ENCODE results near the gene ZNF70.
"Not testable (repeated sequence)": the region's sequence is repeated elsewhere in the genome, so short reads cannot be mapped to it uniquely, and the experiment has no call there.

Gene ZNF70

DNA sequence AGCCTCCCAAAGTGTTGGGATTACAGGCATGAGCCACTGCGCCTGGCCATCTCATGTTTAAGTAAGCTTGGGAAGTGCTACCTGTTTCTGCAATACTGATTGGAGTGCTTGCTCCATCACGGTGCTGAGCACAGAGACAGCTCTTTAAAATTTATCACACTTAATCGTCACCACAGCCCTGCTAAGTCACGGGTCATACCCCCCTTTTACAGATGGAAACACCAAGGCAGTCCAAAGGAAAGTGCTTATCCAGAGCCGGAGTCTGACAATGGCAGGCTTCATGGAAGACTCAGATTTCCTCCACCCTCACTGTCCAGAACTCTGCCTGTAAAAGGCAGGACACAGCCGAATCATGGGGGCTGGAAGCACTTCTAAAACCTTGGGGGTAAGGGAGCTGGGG lies 9.1 kb upstream of the ZNF70 start:
- no peak for DNase-seq (ENCODE audit: low read depth in 1 of 2, low spot score in 1 of 2)

DNA sequence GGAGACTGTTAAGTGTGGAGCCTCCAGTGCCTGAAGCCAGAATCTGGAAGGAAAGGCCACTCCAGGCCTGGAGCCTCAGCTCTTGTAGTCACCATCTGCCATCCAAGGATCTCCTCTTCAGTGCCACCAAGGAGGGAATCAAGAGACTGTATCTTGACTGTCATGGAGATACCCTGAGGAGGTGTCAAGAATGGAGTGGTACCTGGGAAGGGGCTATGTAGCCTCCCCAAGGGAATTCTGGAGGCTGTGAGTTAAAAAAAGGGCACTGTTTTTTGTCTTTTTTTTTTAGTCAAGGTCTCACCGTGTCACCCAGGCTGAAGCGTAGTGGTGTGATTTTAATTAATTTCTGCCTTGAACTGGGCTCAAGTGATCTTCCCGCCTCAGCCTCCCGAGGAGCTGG lies 8.7 kb upstream of the ZNF70 start:
- DNase-seq (ENCODE audit: low read depth in 1 of 2, low spot score in 1 of 2), result no peak

DNA sequence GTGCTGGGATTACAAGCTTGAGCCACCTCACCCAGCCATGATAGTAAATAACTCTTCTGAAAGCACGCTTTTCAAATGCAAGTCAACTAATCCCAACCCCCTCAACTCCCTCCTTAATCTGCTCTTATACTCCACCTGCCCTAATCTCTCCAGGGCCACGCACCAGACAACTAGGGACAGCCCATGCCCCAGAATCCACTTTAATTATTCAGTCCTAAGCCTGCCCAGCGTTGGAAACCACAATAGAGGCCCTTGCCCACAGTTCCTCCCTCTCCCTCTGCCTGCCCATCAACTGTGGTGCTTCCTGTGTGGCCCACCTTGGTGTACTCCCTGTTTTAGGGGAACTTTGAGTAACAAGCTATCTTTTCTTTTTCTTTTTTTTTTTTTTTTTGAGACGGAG lies 6.0 kb upstream of the ZNF70 start:
- no peak for DNase-seq (ENCODE audit: low read depth in 1 of 2, low spot score in 1 of 2)

DNA sequence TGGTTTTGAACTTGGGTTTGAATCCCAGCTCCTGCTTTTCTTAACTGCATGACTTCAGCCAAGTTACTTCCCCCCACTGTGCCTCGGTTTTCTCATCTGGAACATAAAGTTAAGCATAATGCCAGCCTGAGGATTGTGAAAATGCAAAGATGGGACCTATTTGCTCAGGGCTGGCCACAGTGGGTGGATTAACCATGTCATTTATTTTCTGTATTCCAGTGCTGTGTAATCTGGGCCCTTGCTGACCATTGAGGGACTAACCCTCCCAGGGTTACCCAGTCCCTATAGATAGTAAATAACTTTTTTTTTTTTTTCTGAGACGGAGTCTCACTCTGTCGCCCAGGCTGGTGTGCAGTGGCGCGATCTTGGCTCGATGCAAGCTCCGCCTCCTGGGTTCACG lies 4.8 kb upstream of the ZNF70 start:
- no peak for DNase-seq (ENCODE audit: low read depth in 1 of 2, low spot score in 1 of 2)

DNA sequence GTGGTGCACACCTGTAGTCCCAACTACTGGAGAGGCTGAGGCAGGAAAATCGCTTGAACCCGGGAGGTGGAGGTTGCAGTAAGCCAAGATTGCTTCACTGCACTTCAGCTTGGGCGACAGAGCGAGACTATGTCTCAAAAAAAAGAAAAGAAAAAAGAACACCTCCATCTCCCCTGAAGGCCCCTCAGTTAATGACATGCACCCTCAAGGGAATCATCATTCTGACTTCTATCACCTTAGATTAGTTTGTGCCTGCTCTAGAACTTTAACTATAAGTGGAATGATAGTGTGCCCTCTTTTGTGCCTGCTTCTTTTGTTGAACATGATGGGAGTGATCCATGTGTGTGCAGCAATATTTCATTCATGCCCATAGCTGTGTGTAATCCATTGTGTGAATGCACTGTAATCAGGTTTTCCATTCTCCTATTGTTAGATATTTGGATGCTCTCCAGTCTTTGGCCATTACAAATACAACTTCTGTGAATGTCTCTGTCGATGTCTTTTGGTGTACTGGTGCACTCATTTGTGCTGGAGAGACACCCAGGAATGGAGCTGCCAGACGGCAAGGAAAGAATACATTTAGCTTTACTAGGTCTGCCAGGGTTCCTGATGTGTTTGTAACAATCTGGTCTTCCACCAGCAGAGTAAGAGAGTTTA lies 4.2 kb upstream of the ZNF70 start:
- no peak for DNase-seq (ENCODE audit: low read depth in 1 of 2, low spot score in 1 of 2)

DNA sequence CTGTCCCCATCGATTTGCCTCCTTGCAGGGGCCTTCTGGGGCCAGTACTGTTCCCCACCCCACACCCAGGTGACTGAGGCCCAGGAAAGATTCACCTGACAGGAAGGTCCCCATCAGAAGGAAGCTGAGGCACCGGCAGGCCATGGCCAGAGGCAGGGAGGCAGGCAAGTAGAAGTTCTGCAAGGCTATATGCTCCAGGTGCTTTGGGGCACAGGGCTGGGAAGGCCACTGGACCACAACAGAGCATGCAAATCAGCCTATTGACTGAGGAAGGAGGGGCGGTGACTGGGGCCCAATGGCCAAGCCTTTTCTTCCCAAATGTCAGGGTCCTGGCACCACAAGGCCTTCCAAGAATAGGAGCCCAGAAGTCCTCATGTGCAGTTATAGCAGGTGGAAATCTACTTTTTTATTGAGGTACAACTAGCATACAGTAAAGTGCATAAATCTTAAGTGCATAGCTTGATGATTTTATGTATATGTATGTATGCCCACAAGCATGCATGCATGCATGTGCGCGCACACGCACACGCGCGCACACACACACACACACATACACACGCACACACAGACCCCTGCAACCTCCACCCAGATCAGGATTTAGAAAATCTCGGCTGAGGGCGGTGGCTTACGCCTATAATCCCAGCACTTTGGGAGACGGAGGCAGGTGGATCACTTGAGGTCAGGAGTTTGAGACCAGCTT lies 3.5 kb upstream of the ZNF70 start, which contains the start of gene VPREB3:
Gene VPREB3 (minus strand): TSS at position 206 of the 700 bp plus-strand sequence. CDS start 62 bp downstream, at position 144.
- no peak for DNase-seq (ENCODE audit: low read depth in 1 of 2, low spot score in 1 of 2)

DNA sequence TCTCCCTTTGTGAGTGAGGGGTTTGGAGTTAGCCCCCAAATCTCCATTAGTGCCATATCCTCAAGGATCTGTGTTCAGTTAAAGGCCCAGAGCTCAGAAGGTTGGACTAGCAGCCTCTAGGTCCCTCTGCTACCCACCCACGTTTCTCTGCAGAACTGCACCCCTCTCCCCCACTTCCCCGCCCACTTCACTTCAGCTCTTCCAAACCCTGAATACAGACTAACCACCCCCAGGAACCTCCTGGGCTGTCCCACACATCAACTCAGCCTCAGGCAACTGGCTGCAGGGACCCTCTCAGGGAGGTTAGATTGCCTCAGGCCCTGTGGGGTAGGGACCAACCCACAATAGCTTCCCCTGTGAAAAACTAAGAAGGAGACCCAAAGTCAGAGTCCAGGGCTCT lies 2.5 kb upstream of the ZNF70 start:
- DNase-seq (ENCODE audit: low read depth in 1 of 2, low spot score in 1 of 2), result no peak

DNA sequence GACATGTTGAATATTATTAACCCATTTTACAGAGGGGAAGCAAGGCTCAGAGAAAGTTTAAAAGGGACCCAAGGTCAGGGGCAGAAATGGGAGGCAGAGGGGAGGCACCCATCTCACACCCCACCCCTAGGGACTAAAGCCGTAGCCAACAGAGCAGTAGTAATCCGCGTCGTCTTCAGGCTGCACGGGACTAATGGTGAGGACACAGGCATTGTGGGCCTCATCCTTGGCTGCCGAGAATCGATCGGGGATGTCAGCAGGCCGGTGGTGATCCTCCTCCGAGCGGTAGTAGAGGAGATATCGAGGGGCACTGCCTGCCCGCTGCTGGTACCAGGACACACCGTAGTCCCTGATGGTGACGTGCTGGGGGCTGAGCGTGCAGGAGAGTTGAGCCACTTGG lies 1.8 kb upstream of the ZNF70 start:
- no peak for DNase-seq (ENCODE audit: low read depth in 1 of 2, low spot score in 1 of 2)

DNA sequence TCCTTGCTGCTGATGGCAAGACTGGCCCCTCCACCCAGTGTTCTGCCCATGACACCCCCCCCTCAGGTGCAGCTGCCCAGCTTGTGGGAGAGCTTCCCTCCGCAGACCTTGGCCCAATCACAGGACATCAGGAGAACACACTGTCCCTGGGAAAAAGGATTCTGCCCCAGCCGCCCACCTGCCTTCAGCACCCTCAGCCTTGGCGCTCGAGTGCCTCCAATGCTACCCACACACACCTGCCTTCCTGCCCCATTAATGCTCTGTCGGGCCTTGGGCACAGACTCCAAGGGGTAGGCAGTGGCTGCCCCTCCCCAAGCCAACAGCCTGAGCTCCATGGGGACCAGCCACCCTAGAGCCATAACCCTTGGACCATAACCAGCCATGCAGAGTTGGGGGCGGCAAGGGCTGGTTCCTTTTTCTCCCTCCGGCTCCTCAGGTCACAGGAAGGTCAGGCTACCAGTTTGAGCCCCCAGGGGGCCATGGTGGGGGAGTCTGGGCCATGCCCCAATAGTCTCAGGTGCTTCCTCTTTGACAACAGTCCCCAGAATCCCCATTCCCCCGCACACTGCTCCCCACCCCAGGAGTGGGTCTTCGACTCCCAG lies 1.3 kb upstream of the ZNF70 start:
- DNase-seq (ENCODE audit: low read depth in 1 of 2, low spot score in 1 of 2), result no peak

DNA sequence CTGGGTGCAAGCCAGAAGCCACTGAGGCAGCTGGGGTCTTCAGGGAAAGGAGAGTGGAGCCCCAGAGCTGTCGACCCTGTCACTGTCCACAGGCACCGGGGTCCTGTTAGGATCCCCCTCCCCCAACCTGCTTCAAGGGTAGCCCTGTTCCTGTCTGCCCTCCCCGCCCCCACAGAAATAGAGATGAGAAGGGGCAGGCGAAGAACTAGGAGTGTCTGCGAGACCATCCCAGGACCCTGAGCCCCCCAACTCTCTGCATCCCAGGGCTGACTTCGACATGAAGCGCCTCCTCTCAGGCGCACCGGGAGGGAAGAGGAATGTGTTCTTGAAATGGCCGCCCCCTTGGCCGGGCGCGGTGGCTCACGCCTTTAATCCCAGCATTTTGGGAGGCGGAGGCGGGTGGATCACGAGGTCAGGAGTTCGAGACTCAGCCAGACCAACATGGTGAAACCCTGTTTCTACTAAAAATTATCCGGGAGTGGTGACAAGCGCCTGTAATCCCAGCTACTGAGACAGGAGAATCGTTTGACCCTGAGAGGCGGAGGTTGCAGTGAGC lies 607 bp upstream of the ZNF70 start:
- no peak for DNase-seq (ENCODE audit: low read depth in 1 of 2, low spot score in 1 of 2)

DNA sequence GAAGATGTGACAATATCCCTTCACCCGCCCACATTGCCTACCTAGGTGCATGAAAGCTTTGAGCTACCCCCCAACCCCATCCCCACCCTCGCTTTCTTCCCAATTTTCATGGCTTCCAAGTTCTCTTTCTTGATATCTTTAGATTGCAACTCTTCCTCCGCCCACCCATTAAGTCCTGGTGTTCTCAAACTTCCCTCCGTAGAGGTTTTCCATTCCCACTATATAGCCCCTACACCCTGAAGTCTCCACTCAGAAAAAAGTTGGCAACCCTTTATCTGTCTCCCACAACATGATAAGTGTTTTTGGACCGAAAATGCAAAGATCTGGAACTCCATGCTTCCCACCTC lies 572 bp downstream of the ZNF70 start:
- DNase-seq (ENCODE audit: low read depth in 1 of 2, low spot score in 1 of 2), result no peak

DNA sequence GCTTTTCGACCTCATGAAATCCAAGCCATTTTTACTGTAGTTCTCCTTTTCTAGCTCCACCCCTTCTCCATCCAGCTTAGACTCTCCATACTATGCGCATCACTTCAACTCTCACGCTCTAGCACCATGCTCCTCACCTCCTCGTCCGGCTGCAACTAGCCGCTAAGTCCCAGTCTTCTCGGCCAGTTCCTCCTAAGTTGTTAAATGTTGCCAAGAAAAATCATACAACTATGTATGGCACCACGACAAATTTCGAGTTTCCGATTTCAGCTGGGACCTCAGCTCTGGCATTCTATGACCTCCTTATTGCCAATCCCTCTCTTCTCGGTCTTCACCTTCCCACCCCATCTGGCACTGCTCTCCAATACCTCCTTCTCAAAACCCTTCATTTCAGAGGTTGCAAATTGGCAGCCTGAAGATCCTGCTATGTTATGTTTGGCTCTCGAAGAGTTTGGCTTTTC lies 1.0 kb downstream of the ZNF70 start:
- no peak for DNase-seq (ENCODE audit: low read depth in 1 of 2, low spot score in 1 of 2)

DNA sequence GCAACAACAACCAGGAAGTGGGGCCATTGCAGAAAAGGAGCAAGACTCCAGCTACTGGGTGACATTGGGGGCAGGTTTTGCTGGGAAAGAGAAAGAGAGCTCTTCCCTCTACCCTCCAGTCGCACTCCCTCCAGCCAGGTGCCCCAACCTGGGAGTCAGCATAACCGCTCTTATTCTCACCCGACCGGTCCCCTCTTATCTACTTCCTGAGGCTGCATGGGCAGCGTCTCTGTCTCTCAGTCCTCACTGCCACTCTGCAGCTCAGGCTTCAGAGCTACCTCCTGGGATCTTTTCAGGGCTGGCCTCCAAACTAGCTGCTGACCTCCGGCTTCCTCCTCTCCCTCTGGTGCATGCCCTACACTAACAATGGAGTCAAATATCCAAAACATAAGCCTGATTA lies 5.1 kb downstream of the ZNF70 start:
- DNase-seq (ENCODE audit: low read depth in 1 of 2, low spot score in 1 of 2), result no peak

DNA sequence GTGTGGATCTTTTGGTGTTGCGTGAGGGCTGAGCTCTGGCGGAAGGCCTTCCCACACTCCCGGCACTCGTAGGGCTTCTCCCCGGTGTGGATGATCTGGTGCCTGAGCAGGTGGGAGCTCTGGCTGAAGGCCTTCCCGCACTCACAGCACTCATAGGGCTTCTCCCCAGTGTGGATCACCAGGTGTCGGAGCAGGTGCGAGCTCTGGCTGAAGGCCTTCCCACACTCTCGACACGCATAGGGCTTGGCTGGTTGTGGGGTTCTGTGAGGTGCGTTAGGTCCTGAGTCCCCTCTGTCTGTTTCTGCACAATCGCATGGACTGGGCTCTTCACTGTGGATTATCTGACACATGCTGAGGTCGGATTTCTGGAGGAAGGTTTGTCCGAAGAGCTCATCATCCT lies 6.4 kb downstream of the ZNF70 start:
- DNase-seq (ENCODE audit: low read depth in 1 of 2, low spot score in 1 of 2), result no peak

DNA sequence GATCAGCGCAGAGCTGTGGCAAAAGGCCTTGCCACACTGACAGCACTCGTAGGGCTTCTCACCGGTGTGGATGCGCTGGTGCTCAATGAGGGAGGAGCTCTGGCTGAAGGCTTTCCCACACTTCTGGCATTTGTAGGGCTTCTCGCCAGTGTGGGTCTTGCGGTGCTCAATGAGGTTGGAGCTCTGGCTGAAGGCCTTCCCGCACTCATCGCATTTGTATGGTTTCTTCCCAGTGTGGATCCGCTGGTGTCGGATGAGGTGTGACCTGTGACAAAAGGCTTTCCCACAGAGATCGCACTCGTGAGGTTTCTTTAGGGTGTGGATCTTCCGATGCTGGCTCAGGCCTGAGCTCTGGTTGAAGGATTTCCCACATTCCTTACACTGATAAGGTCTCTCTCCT lies 6.9 kb downstream of the ZNF70 start:
- DNase-seq (ENCODE audit: low read depth in 1 of 2, low spot score in 1 of 2), result no peak

DNA sequence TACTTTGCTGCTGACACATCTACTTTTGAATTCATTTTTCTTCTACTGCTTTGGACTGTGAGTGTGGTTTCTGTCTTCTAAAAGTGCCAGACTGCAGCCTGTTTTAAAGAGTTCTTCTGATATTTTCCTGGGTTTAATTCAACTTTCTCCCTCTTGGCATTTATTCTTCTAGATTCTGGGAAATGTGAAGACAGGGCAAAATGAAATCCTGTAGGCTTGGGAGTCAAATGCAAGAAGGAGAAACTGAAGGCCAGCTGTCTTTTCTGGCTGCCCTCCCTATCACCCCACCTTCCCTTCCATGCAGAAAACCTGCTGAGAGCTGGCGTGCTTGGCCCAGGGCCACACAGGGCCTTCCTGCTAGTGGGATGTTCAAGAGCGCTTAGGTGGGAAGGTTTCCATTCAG lies 7.6 kb downstream of the ZNF70 start:
- DNase-seq (ENCODE audit: low read depth in 1 of 2, low spot score in 1 of 2), result no peak

DNA sequence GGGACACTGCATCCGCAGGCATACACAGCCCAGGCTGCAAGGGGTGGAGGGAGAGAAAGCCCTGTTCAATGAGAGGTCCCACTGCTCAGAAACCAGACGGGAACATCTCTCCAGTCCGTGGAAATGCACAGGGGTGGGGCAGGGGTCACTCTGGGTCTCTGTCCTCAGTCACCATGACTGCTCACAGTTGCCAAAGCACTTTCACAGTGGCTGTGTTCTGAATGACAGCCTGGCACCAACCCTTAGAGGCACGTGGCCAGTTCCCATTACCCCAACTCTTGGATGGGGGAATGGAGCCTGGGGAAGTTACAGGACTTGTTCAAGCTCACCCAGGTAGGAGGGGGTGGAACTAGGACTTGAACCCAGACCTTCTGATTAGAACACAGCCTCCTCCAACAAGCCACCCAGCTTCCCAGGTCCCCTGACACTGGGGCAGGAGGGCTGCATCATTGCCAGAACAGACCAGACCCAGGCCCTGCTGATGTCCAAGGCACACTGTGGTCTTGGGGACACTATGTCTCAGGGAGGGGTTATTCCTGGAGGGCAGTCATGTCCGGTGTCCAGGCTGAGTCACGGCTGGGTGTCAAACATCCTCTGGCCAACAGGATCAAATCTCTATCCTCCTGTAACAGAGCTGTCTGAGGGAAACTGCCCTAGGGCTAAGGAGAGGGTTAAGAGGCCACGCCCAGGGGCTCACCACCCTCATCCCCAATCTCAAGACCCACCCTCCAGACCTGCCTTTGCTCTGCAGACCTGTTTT lies 8.2 kb downstream of the ZNF70 start:
- DNase-seq (ENCODE audit: low read depth in 1 of 2, low spot score in 1 of 2), result no peak

DNA sequence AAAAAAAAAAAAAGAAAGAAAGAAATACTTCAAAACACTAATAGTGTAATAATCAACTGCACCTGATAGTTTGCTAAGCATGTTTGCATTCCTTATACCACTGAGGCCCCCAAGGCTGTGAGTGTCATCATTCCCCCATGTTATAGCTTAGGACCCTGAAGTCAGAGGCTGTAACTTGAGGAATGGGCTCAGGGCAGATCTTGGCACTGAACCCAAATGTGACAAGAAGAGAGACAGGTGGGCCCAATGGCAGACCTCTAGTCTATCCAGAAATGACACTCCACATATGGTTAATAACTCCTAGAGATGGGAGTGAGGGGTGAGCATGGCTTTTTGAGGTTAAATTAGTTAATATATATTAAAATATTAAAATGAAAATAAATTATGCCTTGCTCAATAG lies 13.2 kb downstream of the ZNF70 start:
- no peak for DNase-seq (ENCODE audit: low read depth in 1 of 2, low spot score in 1 of 2)

DNA sequence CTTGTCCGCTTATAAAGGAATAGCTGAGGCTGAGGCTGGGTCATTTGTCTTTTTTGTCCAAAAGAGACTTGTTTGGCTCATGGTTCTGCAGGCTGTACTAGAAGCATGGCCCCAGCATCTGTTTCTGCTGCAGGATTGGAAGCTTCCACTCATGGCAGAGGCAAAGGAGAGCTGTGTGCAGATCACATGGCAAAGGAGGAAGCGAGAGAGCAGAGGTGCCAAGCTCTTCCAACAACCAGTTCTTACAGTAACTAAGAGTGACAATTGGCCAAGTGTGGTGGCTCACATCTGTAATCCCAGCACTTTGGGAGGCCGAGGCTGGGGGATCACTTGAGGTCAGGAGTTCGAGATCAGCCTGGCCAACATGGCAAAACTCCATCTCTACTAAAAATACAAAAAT lies 22.8 kb downstream of the ZNF70 start:
- not testable (repeated sequence) for DNase-seq (ENCODE audit: low read depth in 1 of 2, low spot score in 1 of 2)

DNA sequence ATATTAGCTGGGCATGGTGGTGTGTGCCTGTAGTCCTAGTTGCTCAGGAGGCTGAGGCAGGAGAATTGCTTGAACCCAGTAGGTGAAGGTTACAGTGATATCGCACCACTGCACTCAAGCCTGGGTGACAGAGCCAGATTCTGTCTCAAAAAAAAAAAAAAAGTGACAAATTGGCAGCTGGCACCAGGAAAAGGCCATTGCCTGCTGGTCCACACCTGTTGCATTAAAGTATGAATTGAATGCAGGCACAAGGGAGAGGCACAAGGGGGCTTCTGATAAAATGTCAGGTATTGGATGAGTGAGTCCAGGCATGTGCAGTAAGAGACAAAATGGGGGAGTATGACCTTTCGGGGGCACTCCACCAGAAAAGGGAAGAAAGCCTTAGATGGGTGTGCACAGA lies 28.2 kb downstream of the ZNF70 start:
- DNase-seq (ENCODE audit: low read depth in 1 of 2, low spot score in 1 of 2), result no peak

DNA sequence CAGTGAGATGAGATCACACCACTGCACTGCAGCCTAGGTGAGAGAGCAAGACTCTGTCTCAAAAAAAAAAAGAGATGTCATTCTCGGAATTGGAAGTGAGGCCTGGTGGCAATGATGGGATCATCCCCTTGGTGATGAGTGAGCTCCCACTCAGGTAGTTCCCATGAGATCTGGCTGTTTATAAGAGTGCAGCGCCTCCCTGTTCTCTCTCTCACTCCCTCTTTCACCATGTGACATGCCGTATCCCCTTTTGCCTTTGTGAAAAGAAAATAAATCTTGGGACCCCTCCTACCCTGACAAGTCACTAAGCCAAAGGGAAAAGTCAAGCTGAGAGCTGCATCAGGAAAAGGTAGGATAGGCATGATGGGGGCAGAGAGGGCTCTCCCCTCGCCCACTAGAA lies 28.8 kb downstream of the ZNF70 start:
- DNase-seq (ENCODE audit: low read depth in 1 of 2, low spot score in 1 of 2), result no peak

DNA sequence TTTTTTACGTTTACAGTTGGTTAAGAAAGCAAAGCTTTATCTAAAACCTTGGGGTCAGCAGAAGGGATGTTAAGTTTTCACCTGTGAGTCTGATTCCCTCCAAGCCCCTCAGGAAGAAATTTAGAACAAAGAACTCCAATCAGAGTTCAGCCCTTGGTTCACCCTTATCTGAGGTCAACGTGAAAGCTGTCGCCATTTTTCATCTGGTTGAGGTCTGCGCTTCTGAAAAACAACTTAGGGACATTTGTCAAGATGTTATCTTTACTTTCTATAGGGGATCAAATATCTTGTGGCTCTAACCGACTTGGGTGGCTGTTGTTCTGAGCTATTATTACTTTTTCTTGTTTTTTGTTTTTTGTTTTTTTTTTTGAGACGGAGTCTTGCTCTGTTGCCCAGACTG lies 30.1 kb downstream of the ZNF70 start:
- no peak for DNase-seq (ENCODE audit: low read depth in 1 of 2, low spot score in 1 of 2)

All from stimulated activated CD4-positive, alpha-beta T cell treated with anti-CD3 and anti-CD28 coated beads, Interleukin-15, amount 100 ng/mL, for 1 hour (primary cell).